Activated CD4-positive, alpha-beta T cell treated with anti-CD3 and anti-CD28 coated beads, Interleukin-2, Interleukin-4, amounts not matched to agents 100 ng/mL and 50 ng/mL, durations not matched to agents 16 hours and 8 hours (primary cell): ENCODE measurements around the gene HARBI1.

Experiments used
- DNase-seq: peaks from one replicate; pipeline ENCODE4 v3.0.0-alpha.2; 2020; ENCODE audit warnings: low spot score

HARBI1 gene

GRCh38 chr11:46633291-46634217 is 16.5 kb upstream of the HARBI1 start:
- DNase-seq: no peak

DNA sequence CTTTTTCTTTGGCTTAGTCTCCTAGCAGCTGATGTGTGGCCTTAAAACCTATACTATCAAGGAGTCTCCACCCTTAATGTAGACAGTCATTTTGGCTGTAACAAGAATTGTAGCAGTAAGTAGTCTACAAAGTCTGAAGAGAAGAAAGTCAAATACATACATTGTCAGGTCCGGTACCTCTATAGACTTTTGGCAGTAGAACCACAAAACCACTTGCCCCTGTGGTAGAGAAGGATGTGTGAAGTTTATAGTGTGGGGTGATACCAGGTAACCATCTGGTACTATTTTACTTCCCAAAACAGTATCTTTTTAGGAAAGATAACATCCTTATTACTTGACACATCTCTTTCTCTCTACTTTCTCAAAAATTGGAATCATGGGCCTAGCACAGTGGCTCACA is 15.5 kb upstream of the HARBI1 start:
- no peak for DNase-seq

GRCh38 chr11:46631676-46632075 is 14.6 kb upstream of the HARBI1 start:
- DNase-seq: no peak

DNA sequence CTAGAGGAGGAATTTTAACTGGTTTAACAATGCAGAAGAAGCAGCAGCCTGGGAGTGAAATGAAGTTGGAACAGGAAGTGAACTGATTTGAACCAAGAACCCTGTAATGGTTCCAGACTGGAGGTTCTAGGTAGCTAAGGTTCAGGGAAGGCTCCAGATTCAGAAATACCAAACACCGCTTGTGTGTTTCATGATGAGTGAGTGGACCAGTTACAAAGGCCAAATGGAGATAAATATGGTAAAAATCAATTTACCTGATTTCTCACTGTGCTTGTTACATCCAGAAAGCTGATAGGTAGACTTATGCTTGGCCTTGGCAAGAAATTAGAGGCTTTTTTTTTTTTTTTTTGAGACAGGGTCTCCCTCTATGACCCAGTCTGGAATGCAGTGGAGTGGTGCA is 13.2 kb upstream of the HARBI1 start:
- no peak for DNase-seq

DNA sequence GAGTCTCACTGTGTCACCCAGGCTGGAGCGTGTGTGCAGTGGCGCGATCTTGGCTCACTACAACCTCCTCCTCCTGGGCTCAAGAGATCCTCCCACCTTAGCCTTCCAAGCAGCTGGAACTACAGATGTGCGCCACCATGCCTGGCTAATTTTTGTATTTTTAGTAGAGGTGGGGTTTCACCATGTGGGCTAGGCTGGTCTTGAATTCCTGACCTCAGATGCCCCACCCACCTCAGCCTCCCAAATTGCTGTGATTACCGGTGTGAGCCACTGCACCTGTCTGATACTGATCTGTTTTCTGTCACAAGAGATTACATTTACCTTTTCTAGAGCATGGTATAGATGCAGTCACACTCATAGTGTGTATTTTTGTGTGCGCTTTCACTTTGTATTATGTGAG is 11.9 kb upstream of the HARBI1 start:
- DNase-seq: no peak

GRCh38 chr11:46625406-46625805 is 8.4 kb upstream of the HARBI1 start:
- no peak for DNase-seq

DNA sequence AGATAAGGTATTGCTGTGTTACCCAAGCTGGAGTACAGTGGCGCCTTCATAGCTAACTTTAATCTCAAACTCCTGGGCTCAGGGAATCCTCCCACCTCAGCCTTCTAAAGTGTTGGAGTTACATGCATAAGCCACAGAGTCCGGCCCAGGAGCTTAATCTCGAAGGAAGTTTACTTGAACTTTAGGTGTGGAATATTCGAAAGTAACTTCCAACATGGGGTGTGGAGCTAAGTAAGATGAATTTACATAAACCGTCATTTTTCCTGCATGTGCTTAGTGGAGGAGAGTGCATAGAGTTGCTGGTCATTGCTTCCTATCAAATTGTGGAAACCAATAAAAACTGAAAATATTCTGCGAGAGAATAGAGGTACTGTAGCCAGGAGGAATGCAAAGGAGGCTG is 1.8 kb upstream of the HARBI1 start:
- no peak for DNase-seq

GRCh38 chr11:46617972-46618314 is 916 bp upstream of the HARBI1 start:
- no peak for DNase-seq

- peak; percentile 16 for DNase-seq
These were observed 385 bp downstream of the HARBI1 start for GRCh38 chr11:46616551-46617133.

DNA sequence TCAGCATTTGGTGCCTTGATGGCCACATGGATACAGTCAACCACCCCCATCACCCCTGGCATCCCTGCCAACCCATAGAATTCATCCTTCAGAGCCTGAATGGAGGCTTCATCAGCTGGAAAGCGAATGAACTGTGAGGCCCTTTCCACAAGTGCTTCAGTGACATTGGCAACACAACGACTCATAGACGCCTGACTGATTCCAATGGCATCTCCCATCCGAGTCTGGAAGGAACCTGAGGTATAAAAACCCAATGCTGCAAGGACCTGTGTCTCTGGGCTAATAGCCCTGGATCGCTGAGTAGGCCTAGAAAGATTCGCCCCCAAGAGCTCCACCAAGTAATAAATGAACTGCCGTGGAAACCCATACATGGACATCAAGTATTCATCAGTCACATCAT is 1.3 kb downstream of the HARBI1 start:
- no peak for DNase-seq

DNA sequence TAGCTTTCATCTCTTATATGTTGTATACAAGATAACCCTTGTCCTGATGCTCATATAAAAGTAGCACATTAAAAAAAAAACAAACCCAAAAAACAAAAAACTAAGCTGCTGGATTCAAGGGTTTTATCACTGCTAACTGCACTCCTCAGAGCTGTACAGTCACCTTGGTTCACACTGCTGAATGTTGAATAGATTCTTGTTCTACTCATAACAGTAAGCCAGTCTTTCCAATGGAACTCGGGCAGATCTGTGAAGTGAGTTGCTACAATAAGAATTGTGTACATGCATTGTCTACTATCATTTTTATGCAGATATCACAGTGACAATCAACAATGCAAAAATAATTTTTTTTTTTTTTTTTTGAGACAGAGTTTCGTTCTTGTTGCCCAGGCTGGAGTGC is 4.7 kb downstream of the HARBI1 start:
- no peak for DNase-seq

DNA sequence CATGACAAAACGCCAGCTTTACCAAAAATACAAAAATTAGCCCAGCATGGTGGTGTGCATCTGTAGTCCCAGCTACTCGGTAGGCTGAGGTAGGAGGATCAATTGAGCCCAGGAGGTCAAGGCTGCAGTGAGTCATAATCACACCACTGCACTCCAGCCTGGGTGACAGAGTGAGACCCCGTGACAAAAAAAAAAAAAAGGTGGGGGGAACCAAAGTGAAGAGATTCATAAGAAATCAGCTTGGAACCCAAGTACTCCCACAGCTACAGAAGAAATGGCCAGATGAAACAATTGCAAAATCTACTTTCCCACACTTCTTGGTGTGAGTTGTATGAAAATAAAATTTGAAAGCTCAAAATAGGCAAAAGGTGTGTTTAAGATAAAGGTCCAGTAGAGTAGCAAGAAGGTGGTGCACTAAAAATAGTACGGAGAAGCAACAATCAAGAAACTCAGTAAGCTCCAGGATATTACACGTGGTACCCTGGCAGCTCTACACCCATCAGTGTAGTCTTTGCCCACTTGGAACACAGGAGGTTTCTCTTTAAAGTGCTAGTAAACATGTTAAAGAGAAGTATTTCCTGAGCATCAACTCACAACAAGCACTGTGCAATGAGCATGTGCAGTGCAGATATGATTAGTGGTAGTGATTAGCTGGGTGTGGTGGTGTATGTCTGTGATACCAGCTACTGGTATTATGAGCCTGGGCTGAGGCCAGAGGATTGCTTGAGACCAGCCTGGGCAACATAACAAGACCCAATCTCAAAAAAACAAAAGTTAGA is 5.3 kb downstream of the HARBI1 start:
- DNase-seq: no peak

DNA sequence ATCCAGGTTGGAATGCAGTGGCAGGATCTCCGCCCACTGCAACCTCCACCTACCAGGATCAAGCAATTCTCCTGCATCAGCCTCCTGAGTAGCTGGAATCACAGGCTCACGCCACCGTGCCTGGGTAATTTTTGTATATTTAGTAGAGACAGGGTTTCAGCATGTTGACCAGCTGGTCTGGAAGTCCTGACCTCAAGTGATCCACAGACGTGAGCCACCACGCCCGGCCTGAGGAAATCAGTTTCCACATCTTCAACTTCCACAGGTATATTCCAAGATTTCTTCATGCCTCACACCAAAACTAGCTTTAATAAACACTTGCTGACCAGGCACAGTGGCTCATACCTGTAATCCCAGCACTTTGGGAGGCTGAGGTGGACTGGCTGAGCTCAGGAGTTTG is 7.6 kb downstream of the HARBI1 start:
- DNase-seq: no peak

GRCh38 chr11:46607516-46607915 is 9.5 kb downstream of the HARBI1 start:
- DNase-seq: no peak

GRCh38 chr11:46604796-46605195 is 12.2 kb downstream of the HARBI1 start:
- no peak for DNase-seq

- no peak for DNase-seq
These were observed 13.2 kb downstream of the HARBI1 start for GRCh38 chr11:46603704-46604308.

- DNase-seq: no peak
These were observed 15.9 kb downstream of the HARBI1 start for GRCh38 chr11:46601129-46601528.

DNA sequence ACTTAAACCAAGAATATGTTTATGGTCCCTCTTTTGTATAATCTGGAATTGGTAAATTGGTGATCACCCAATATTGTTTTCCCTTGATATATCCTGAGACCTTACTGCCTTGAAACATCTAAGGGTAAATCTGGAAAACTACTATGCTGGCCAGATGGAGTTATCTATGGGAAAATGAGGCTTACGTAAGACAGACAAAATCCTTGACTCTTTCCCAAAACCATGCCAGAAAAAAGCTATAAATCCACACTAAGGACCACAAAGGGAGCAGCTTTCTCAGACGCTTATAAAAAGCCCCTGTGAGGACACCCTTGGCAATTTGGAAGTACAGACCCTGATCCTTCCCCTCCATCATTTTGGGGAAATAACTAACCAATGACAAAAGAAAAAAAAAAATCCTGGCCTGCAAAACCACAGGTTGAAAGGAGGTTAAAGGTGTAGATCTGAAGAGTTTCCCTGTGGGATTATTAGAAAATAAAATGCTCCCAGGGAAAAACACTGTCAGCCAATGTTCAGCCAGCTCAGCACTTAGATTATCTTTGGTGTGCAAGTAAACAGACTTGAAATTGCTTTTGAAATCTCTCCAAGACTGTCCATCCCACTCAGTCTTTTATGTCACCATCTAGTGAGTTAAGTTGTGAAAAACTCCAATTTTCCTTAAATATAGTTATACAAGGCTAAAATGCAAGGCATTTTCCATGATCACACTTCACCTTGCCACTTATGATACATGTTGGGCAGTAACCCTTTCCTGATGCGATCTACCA is 16.6 kb downstream of the HARBI1 start:
- DNase-seq: no peak

DNA sequence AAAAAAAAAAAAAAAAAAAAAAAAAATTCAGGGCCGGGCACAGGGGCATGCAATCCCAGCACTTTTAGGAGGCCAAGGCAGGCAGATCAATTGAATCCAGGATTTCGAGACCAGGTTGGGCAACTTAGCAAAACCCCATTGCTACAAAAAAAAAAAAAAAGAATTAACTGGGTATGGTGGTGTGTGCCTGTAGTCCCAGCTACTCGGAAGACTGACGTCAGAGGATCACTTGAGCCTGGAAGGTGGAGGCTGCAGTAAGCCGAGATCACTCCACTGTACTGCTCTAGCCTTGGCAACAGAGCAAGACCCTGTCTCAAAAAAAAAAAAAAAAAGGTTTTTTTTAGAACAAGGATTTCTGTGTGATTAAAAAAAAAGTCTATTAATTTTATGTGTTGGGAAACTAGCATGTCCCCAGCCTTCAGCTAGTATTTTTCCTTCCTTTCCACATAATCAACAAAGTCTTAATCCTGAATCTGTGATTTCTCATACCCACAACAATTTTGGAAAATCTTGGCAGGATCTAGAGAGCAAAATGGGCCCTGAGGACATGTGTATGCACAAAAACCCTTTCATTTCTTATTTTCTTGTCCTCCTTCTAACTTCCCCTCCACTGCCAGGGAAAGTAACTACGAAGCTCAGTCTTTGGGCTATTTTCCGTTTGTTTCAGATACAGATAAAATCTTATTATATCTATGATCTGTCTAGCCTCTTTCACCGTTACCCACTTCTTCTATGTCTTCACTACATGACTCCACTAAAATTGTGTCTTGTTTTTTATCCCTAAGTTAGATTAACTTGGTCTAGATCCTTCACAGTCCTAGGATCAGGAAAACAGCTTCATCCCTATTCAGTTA is 17.5 kb downstream of the HARBI1 start:
- DNase-seq: no peak

- DNase-seq: peak; percentile 60
These were observed 19.3 kb downstream of the HARBI1 start for GRCh38 chr11:46597609-46598219.
